Activated B cell treated with CpG ODN at 0.5 μM for 24 hours (primary cell): ENCODE results near the gene NR1H2. TPM values are rescaled to one million over a fixed set of nuclear protein-coding genes. Genes with fewer than 3 reads are reported as not detected.

Source experiments
- ATAC-seq: fragments of 200-7000 bp; cut with Tn5 transposase; one replicate; pipeline ENCODE4 v1.10.0; 2021; ENCODE audit warnings: low read depth, mild to moderate bottlenecking, moderate library complexity
- CTCF ChIA-PET: fragments of 350-600 bp; sonication (Branson Sonifier 250); formaldehyde crosslinking; loops from one replicate; lab custom pipeline; 2021; ENCODE audit warnings: antibody characterized with exemption; lab: Charles Lee
- POLR2A ChIA-PET: fragments of 350-600 bp; sonication (Branson Sonifier 250); formaldehyde crosslinking; loops from one replicate; lab custom pipeline; 2021; ENCODE audit warnings: antibody characterized with exemption; lab: Charles Lee
- DNase-seq: peaks from one replicate; pipeline ENCODE4 v3.0.0; 2022
- H3K27ac Mint-ChIP-seq: one replicate; pipeline ENCODE4 v1.8.0; 2020; ENCODE audit warnings: mixed read lengths
- H3K27me3 Mint-ChIP-seq: one replicate; pipeline ENCODE4 v1.8.0; 2021; ENCODE audit warnings: mixed read lengths
- H3K36me3 Mint-ChIP-seq: one replicate; pipeline ENCODE4 v1.8.0; 2021; ENCODE audit warnings: low read depth, mixed read lengths
- H3K4me1 Mint-ChIP-seq: one replicate; pipeline ENCODE4 v1.8.0; 2021; ENCODE audit warnings: mixed read lengths
- H3K4me3 Mint-ChIP-seq: one replicate; pipeline ENCODE4 v1.8.0; 2020; ENCODE audit warnings: mild to moderate bottlenecking, mixed read lengths
- H3K9me3 Mint-ChIP-seq: one replicate; pipeline ENCODE4 v1.8.0; 2020; ENCODE audit warnings: mixed read lengths
- intact Hi-C: fragments of 100-400 bp; cut with micrococcal nuclease; formaldehyde crosslinking; loops from one replicate; pipeline ENCODE4 v1.15.1; 2024
- total RNA-seq: library from RNA; stranded (reverse); gene quantifications from 2 replicates; pipeline ENCODE4 v1.2.3, GENCODE V29; 2022
- TF ChIP-seq, protein P1 (sequence below): fragments of 200-600 bp; IDR thresholded peaks from one replicate; pipeline ENCODE4 v1.8.0; 2022; ENCODE audit warnings: antibody characterized with exemption, mild to moderate bottlenecking

NR1H2 gene
- total RNA-seq, 1 donor from 2014 or later: 79.5 TPM

DNA sequence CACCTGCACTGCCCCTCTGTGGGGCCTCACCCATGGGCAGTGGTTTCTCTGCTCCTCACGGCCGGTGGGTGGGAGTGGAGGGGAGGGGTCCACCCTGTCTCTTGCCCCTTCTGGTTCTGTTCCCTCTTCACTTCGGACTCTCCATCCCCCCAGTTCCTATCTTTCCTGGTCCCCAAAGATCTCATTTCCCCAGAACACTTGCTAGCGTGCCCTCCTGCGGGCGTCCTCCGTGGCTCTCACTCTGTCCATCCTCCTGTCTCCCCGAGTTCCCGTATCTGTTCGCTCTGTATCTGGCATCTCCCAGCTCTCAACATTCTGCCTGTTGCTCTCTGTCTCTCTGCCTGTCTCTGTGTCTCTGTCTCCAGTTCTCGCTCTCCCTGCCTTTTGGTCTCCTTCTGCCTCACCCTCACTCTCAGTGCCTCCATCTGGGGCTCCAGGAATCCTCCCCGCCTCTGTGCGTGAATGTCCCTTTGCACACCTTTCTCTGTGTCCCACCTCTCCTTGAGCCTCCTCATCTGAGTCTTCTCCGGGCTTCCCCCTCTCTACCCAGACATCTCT is 42.8 kb downstream of the NR1H2 start:
- Mint-ChIP-seq H3K27me3 (no peaks in the 10 kb centered on the region), H3K4me3 (peak overlapping the region; percentile 95), H3K4me1 (peaks cover 77% of the 10 kb centered on the region), H3K9me3 (no peaks in the 10 kb centered on the region), H3K27ac (peak overlapping the region; percentile 97), H3K36me3 (peaks cover 52% of the 10 kb centered on the region)
- ChIA-PET POLR2A (interaction anchor here (0.6 to 8.4 kb wide), 18 partner anchors 11 to 477 kb away, joined by 3 to 282 read pairs (median 10); partner anchors contain the start of genes JOSD2, KCNC3, MYBPC2 and NR1H2), CTCF (interaction anchor here (0.8 to 0.9 kb wide), 2 partner anchors 9 to 62 kb away, joined by 3 to 4 read pairs; no protein-coding TSS in a partner anchor)
- ATAC-seq (no peak), DNase-seq (no peak)
- intact Hi-C loops: no loop called here
- TF ChIP-seq, protein P1, sequence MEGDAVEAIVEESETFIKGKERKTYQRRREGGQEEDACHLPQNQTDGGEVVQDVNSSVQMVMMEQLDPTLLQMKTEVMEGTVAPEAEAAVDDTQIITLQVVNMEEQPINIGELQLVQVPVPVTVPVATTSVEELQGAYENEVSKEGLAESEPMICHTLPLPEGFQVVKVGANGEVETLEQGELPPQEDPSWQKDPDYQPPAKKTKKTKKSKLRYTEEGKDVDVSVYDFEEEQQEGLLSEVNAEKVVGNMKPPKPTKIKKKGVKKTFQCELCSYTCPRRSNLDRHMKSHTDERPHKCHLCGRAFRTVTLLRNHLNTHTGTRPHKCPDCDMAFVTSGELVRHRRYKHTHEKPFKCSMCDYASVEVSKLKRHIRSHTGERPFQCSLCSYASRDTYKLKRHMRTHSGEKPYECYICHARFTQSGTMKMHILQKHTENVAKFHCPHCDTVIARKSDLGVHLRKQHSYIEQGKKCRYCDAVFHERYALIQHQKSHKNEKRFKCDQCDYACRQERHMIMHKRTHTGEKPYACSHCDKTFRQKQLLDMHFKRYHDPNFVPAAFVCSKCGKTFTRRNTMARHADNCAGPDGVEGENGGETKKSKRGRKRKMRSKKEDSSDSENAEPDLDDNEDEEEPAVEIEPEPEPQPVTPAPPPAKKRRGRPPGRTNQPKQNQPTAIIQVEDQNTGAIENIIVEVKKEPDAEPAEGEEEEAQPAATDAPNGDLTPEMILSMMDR: no peak

DNA sequence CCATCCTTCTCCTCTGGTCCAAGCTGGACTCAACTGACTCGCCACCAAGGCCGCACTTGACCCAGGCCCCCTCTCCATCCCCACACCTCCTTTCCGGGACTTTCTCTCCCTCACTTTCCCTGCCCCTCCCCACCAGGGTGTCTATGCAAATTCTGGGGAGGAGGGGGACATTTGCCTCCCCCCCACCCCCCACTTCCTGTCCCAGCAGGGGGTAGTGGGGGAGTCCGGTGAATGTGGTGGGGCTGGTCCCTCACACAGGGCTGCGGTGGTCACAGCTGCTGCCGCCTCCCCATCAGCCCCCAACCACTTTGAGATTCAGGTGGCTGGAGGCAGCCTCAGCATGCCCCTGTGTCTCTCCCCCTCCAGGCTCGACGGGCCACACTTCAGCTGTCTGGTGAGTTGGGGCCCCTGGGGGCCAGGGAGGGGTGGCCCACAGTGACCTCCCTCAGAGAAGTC is 43.4 kb downstream of the NR1H2 start:
- Mint-ChIP-seq H3K4me1 (peaks cover 78% of the 10 kb centered on the region), H3K36me3 (peaks cover 57% of the 10 kb centered on the region), H3K27me3 (no peaks in the 10 kb centered on the region), H3K9me3 (no peaks in the 10 kb centered on the region), H3K27ac (peak overlapping the region; percentile 97), H3K4me3 (peak overlapping the region; percentile 95)
- POLR2A ChIA-PET: interaction anchor here (0.6 to 8.4 kb wide), 18 partner anchors 10 to 477 kb away, joined by 3 to 282 read pairs (median 10); partner anchors contain the start of genes JOSD2, KCNC3, MYBPC2 and NR1H2
- peak; percentile 0 for ATAC-seq
- peak; percentile 52 for DNase-seq
- CTCF ChIA-PET: interaction anchor here (0.9 to 1.7 kb wide), 3 partner anchors 9 to 41 kb away, joined by 3 to 6 read pairs (median 5); no protein-coding TSS in a partner anchor
- TF ChIP-seq, protein P1: no peak
- intact Hi-C loops: no loop called here

DNA sequence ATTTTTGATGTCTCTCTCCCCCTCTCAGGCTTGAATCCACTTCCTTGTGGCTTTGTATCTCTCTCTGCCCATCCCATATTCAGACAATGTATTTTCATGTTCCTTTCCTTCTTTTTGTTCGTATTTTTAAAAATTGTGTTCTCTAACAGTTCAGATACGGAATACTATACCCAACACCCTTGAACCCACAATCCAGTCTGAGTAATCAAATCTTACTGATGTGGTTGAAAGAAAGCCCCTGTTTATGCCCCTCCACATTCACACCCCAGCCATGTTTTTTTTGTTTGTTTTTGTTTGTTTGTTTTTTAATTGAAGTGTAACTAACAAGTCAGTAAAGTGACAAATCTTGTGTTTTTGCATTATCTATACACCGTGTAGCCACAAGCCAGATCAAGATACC is 43.9 kb downstream of the NR1H2 start:
- Mint-ChIP-seq H3K36me3 (peaks cover 59% of the 10 kb centered on the region), H3K9me3 (no peaks in the 10 kb centered on the region), H3K4me3 (peak overlapping the region; percentile 95), H3K4me1 (peaks cover 73% of the 10 kb centered on the region), H3K27me3 (no peaks in the 10 kb centered on the region), H3K27ac (peak overlapping the region; percentile 97)
- ATAC-seq (no peak), DNase-seq (no peak)
- ChIA-PET POLR2A (interaction anchor here (0.6 to 8.4 kb wide), 12 partner anchors 10 to 397 kb away, joined by 3 to 282 read pairs (median 16); partner anchors contain the start of genes KCNC3, MYBPC2, NR1H2 and POLD1), CTCF (interaction anchor here (0.9 to 1.7 kb wide), 3 partner anchors 8 to 40 kb away, joined by 3 to 6 read pairs (median 5); no protein-coding TSS in a partner anchor)
- TF ChIP-seq, protein P1: no peak
- intact Hi-C loops: no loop called here

DNA sequence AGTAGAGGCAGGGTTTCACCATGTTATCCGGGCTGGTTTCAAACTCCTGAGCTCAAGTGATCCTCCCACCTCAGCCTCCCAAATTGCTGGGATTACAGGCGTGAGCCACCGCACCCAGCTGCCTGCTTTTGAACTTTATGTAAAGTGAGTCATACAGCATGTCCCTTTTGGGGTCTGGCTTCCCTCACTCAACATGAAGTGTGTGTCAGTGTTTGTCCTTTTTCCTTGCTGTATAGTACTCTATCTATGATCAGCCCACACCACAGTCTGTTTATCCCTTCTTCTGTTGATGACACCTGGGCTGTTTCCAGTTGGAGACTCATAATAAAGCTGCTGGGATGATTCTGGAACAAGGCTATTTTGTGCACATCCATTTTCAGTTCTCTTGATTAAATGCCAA is 44.6 kb downstream of the NR1H2 start:
- H3K27ac Mint-ChIP-seq: peak overlapping the region; percentile 97
- CTCF ChIA-PET: interaction anchor here (1.7 kb wide), 2 partner anchors 9 to 40 kb away, joined by 5 to 6 read pairs; no protein-coding TSS in a partner anchor
- peaks cover 64% of the 10 kb centered on the region for H3K36me3 Mint-ChIP-seq
- POLR2A ChIA-PET: interaction anchor here (0.6 to 8.4 kb wide), 6 partner anchors 9 to 397 kb away, joined by 3 to 282 read pairs (median 19); partner anchors contain the start of gene MYBPC2
- TF ChIP-seq, protein P1: no peak
- intact Hi-C loops: no loop called here
- H3K27me3 Mint-ChIP-seq: no peaks in the 10 kb centered on the region
- peaks cover 72% of the 10 kb centered on the region for H3K4me1 Mint-ChIP-seq
- H3K4me3 Mint-ChIP-seq: peak overlapping the region; percentile 95
- DNase-seq (no peak), ATAC-seq (no peak)
- no peaks in the 10 kb centered on the region for H3K9me3 Mint-ChIP-seq
